Activated T-helper 1 cell treated with anti-CD3 and anti-CD28 coated beads, Interleukin-12 subunit alpha, Interleukin-12 subunit beta, Interleukin-2, Interleukin-4 antibody, amounts not matched to agents 30 ng/mL and 10 ng/mL and 1 ng/mL, durations not matched to agents 14 hours and 24 hours and 36 hours (primary cell): ENCODE data around the gene TENT4A. TPM values are rescaled to one million over a fixed set of nuclear protein-coding genes. Genes with fewer than 3 reads are reported as not detected.

Experiments used
- DNase-seq: peaks from one replicate; pipeline ENCODE4 v3.0.0; 2021; ENCODE audit warnings: low spot score
- H3K27ac Mint-ChIP-seq: one replicate; pipeline ENCODE4 v1.8.0; 2021; ENCODE audit warnings: mild to moderate bottlenecking, mixed read lengths
- H3K27me3 Mint-ChIP-seq: one replicate; pipeline ENCODE4 v1.8.0; 2022; ENCODE audit warnings: mild to moderate bottlenecking, moderate library complexity, mixed read lengths; ENCODE audit not compliant: insufficient read depth
- H3K36me3 Mint-ChIP-seq: one replicate; pipeline ENCODE4 v1.8.0; 2021; ENCODE audit warnings: low read depth, mixed read lengths
- H3K4me1 Mint-ChIP-seq: one replicate; pipeline ENCODE4 v1.8.0; 2021; ENCODE audit warnings: low read depth, mixed read lengths
- H3K4me3 Mint-ChIP-seq: one replicate; pipeline ENCODE4 v1.8.0; 2021; ENCODE audit warnings: mild to moderate bottlenecking, moderate library complexity, mixed read lengths
- H3K9me3 Mint-ChIP-seq: one replicate; pipeline ENCODE4 v1.8.0; 2021; ENCODE audit warnings: mixed read lengths
- intact Hi-C: fragments of 100-400 bp; cut with micrococcal nuclease; formaldehyde crosslinking; loops from one replicate; pipeline ENCODE4 v1.15.1; 2024
- total RNA-seq: library from RNA; stranded (reverse); gene quantifications from 2 replicates; pipeline ENCODE4 v1.2.3, GENCODE V29; 2022

TENT4A gene
- total RNA-seq, 1 donor from 2014 or later: 42.3 TPM

GRCh38 chr5:6754766-6755165 is 41.5 kb downstream of the TENT4A start:
- Mint-ChIP-seq H3K36me3 (peaks cover 50% of the 10 kb centered on the region), H3K4me1 (no peaks in the 10 kb centered on the region), H3K27ac (no peak overlapping the region), H3K27me3 (no peaks in the 10 kb centered on the region), H3K9me3 (no peaks in the 10 kb centered on the region), H3K4me3 (no peak overlapping the region)
- DNase-seq: no peak
- intact Hi-C loops: no loop called here

- H3K9me3 Mint-ChIP-seq: no peaks in the 10 kb centered on the region
- H3K4me3 Mint-ChIP-seq: no peak overlapping the region
These were observed 42.3 kb downstream of the TENT4A start for GRCh38 chr5:6755519-6755918.

GRCh38 chr5:6755941-6756340 is 42.7 kb downstream of the TENT4A start:
- Mint-ChIP-seq H3K4me3 (no peak overlapping the region), H3K4me1 (no peaks in the 10 kb centered on the region), H3K27ac (no peak overlapping the region), H3K36me3 (peaks cover 46% of the 10 kb centered on the region), H3K27me3 (no peaks in the 10 kb centered on the region), H3K9me3 (no peaks in the 10 kb centered on the region)
- no peak for DNase-seq
- intact Hi-C loops: no loop called here

More at GRCh38 chr5:6755519-6755918, 42.3 kb downstream of the TENT4A start:
- Mint-ChIP-seq H3K36me3 (peaks cover 48% of the 10 kb centered on the region), H3K27me3 (no peaks in the 10 kb centered on the region), H3K4me1 (no peaks in the 10 kb centered on the region), H3K27ac (no peak overlapping the region)
- DNase-seq: no peak
- intact Hi-C loops: no loop called here

- no peaks in the 10 kb centered on the region for H3K9me3 Mint-ChIP-seq
- H3K27ac Mint-ChIP-seq: no peak overlapping the region
These were observed 44.3 kb downstream of the TENT4A start for GRCh38 chr5:6757414-6757969.

GRCh38 chr5:6758236-6758635 is 45.0 kb downstream of the TENT4A start:
- no peaks in the 10 kb centered on the region for H3K4me1 Mint-ChIP-seq
- intact Hi-C loops: no loop called here
- no peak overlapping the region for H3K4me3 Mint-ChIP-seq
- no peaks in the 10 kb centered on the region for H3K27me3 Mint-ChIP-seq
- H3K27ac Mint-ChIP-seq: no peak overlapping the region
- H3K36me3 Mint-ChIP-seq: peaks cover 33% of the 10 kb centered on the region
- no peak for DNase-seq
- H3K9me3 Mint-ChIP-seq: no peaks in the 10 kb centered on the region

More at GRCh38 chr5:6757414-6757969, 44.3 kb downstream of the TENT4A start:
- intact Hi-C loops: no loop called here
- no peaks in the 10 kb centered on the region for H3K27me3 Mint-ChIP-seq
- H3K4me3 Mint-ChIP-seq: no peak overlapping the region
- peaks cover 38% of the 10 kb centered on the region for H3K36me3 Mint-ChIP-seq
- no peak for DNase-seq
- no peaks in the 10 kb centered on the region for H3K4me1 Mint-ChIP-seq

GRCh38 chr5:6758706-6759105 is 45.5 kb downstream of the TENT4A start:
- no peak for DNase-seq
- Mint-ChIP-seq H3K27me3 (no peaks in the 10 kb centered on the region), H3K36me3 (peaks cover 28% of the 10 kb centered on the region), H3K4me1 (no peaks in the 10 kb centered on the region), H3K4me3 (no peak overlapping the region), H3K27ac (no peak overlapping the region), H3K9me3 (no peaks in the 10 kb centered on the region)
- intact Hi-C loops: no loop called here

GRCh38 chr5:6759401-6759800 is 46.2 kb downstream of the TENT4A start:
- H3K36me3 Mint-ChIP-seq: peaks cover 24% of the 10 kb centered on the region
- H3K27ac Mint-ChIP-seq: no peak overlapping the region
- intact Hi-C loops: no loop called here
- no peaks in the 10 kb centered on the region for H3K27me3 Mint-ChIP-seq
- DNase-seq: no peak
- no peaks in the 10 kb centered on the region for H3K4me1 Mint-ChIP-seq
- no peak overlapping the region for H3K4me3 Mint-ChIP-seq
- no peaks in the 10 kb centered on the region for H3K9me3 Mint-ChIP-seq

GRCh38 chr5:6759983-6760382 is 46.8 kb downstream of the TENT4A start:
- Mint-ChIP-seq H3K4me3 (no peak overlapping the region), H3K27me3 (no peaks in the 10 kb centered on the region), H3K9me3 (no peaks in the 10 kb centered on the region), H3K36me3 (peaks cover 19% of the 10 kb centered on the region), H3K27ac (no peak overlapping the region), H3K4me1 (no peaks in the 10 kb centered on the region)
- intact Hi-C loops: no loop called here
- no peak for DNase-seq

GRCh38 chr5:6760686-6761085 is 47.5 kb downstream of the TENT4A start:
- Mint-ChIP-seq H3K36me3 (peaks cover 12% of the 10 kb centered on the region), H3K27me3 (no peaks in the 10 kb centered on the region), H3K4me1 (peaks cover 2% of the 10 kb centered on the region), H3K4me3 (no peak overlapping the region), H3K9me3 (no peaks in the 10 kb centered on the region), H3K27ac (no peak overlapping the region)
- intact Hi-C loops: no loop called here
- DNase-seq: no peak

GRCh38 chr5:6761333-6761732 is 48.1 kb downstream of the TENT4A start:
- Mint-ChIP-seq H3K36me3 (peaks cover 10% of the 10 kb centered on the region), H3K27me3 (no peaks in the 10 kb centered on the region), H3K27ac (no peak overlapping the region), H3K4me3 (no peak overlapping the region), H3K9me3 (no peaks in the 10 kb centered on the region), H3K4me1 (peaks cover 5% of the 10 kb centered on the region)
- no peak for DNase-seq
- intact Hi-C loops: no loop called here

- intact Hi-C loops: no loop called here
- no peak for DNase-seq
- H3K36me3 Mint-ChIP-seq: peaks cover 5% of the 10 kb centered on the region
- no peak overlapping the region for H3K27ac Mint-ChIP-seq
- no peak overlapping the region for H3K4me3 Mint-ChIP-seq
- no peaks in the 10 kb centered on the region for H3K27me3 Mint-ChIP-seq
- H3K4me1 Mint-ChIP-seq: peaks cover 5% of the 10 kb centered on the region
- no peaks in the 10 kb centered on the region for H3K9me3 Mint-ChIP-seq
These were observed 48.9 kb downstream of the TENT4A start for GRCh38 chr5:6762116-6762515.

GRCh38 chr5:6762697-6763096 is 49.5 kb downstream of the TENT4A start:
- no peak overlapping the region for H3K4me3 Mint-ChIP-seq
- H3K36me3 Mint-ChIP-seq: peaks cover 5% of the 10 kb centered on the region
- no peak overlapping the region for H3K27ac Mint-ChIP-seq
- intact Hi-C loops: no loop called here
- no peaks in the 10 kb centered on the region for H3K9me3 Mint-ChIP-seq
- H3K27me3 Mint-ChIP-seq: no peaks in the 10 kb centered on the region
- DNase-seq: no peak
- H3K4me1 Mint-ChIP-seq: peaks cover 5% of the 10 kb centered on the region

GRCh38 chr5:6763191-6763590 is 50.0 kb downstream of the TENT4A start:
- DNase-seq: no peak
- intact Hi-C loops: no loop called here
- H3K4me1 Mint-ChIP-seq: peaks cover 5% of the 10 kb centered on the region
- no peaks in the 10 kb centered on the region for H3K27me3 Mint-ChIP-seq
- peaks cover under 1% of the 10 kb centered on the region for H3K36me3 Mint-ChIP-seq
- no peak overlapping the region for H3K27ac Mint-ChIP-seq
- H3K9me3 Mint-ChIP-seq: no peaks in the 10 kb centered on the region
- no peak overlapping the region for H3K4me3 Mint-ChIP-seq
